Activated CD4-positive, alpha-beta memory T cell treated with anti-CD3 and anti-CD28 coated beads for 36 hours (primary cell): Measurements from ENCODE around the gene LSP1. TPM values are rescaled to one million over a fixed set of nuclear protein-coding genes. Genes with fewer than 3 reads are reported as not detected.
"Not testable (repeated sequence)": the region's sequence is repeated elsewhere in the genome, so short reads cannot be mapped to it uniquely, and the experiment has no call there.

Experiments
- CTCF ChIA-PET: fragments of 350-600 bp; sonication (Branson Sonifier 250); formaldehyde crosslinking; loops from one replicate; lab custom pipeline; 2021; ENCODE audit warnings: antibody characterized with exemption, inconsistent platforms; lab: Charles Lee
- POLR2A ChIA-PET: fragments of 350-600 bp; sonication (Branson Sonifier 250); formaldehyde crosslinking; loops from one replicate; lab custom pipeline; 2021; ENCODE audit warnings: antibody characterized with exemption; lab: Charles Lee
- DNase-seq: peaks from one replicate; pipeline ENCODE4 v3.0.0-alpha.2; 2020
- H3K27ac Mint-ChIP-seq: one replicate; pipeline ENCODE4 v1.8.0; 2021; ENCODE audit warnings: mixed read lengths
- H3K27me3 Mint-ChIP-seq: one replicate; pipeline ENCODE4 v1.8.0; 2021; ENCODE audit warnings: mixed read lengths
- H3K36me3 Mint-ChIP-seq: one replicate; pipeline ENCODE4 v1.8.0; 2021; ENCODE audit warnings: mixed read lengths
- H3K4me1 Mint-ChIP-seq: one replicate; pipeline ENCODE4 v1.8.0; 2021; ENCODE audit warnings: low read depth, mixed read lengths
- H3K4me3 Mint-ChIP-seq: one replicate; pipeline ENCODE4 v1.8.0; 2021; ENCODE audit warnings: mild to moderate bottlenecking, mixed read lengths
- H3K9me3 Mint-ChIP-seq: one replicate; pipeline ENCODE4 v1.8.0; 2021; ENCODE audit warnings: mixed read lengths
- intact Hi-C: fragments of 100-400 bp; cut with micrococcal nuclease; formaldehyde crosslinking; loops from one replicate; pipeline ENCODE4 v1.15.1; 2023
- total RNA-seq, 2 experiments: library from RNA; stranded (reverse); gene quantifications; one replicate each; pipeline ENCODE4 v1.2.3, GENCODE V29; 2021

The LSP1 gene, protein sequence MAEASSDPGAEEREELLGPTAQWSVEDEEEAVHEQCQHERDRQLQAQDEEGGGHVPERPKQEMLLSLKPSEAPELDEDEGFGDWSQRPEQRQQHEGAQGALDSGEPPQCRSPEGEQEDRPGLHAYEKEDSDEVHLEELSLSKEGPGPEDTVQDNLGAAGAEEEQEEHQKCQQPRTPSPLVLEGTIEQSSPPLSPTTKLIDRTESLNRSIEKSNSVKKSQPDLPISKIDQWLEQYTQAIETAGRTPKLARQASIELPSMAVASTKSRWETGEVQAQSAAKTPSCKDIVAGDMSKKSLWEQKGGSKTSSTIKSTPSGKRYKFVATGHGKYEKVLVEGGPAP
- 100 to 1,000 TPM; 179 to 181 TPM for total RNA-seq

DNA sequence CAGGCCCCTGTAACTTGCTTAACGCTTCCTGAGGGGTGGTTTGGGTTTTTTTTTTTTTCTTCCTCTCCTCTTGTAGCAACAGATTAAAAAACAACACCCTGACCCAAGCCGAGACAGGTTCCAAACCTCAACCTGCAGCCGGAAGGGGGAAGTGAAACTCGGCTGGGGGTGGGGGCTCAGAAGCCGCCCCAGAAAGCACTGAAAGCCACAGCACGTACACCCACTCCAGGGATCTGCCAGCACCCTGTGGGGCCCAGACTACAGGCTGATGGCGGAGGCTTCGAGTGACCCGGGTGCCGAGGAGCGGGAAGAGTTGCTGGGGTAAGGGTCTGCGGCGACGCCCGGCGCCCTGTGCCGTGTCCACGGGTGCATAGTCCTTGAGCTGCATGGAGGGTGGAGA, at the start of gene LSP1:
Gene LSP1 (plus strand): TSS at position 208 of the 400 bp plus-strand sequence. CDS start 61 bp downstream, at position 269.
- Mint-ChIP-seq H3K27me3 (no peaks in the 10 kb centered on the region), H3K4me3 (peak within 1 kb of the TSS; percentile 92), H3K4me1 (peaks cover 66% of the 10 kb centered on the region), H3K9me3 (no peaks in the 10 kb centered on the region), H3K36me3 (peaks cover 5% of the 10 kb centered on the region), H3K27ac (peak within 1 kb of the TSS; percentile 97)
- peak; percentile 93 for DNase-seq
- intact Hi-C loops, result loop anchor here (1.0 to 5.0 kb wide), 3 partner anchors 9 to 414 kb away; no protein-coding TSS in a partner anchor
- ChIA-PET POLR2A (interaction anchor here (0.6 to 1.3 kb wide), 4 partner anchors 29 to 95 kb away, joined by 3 to 5 read pairs (median 4); no protein-coding TSS in a partner anchor), CTCF (interaction anchor here (0.6 to 6.1 kb wide), 10 partner anchors 20 to 299 kb away, joined by 3 to 32 read pairs (median 8); partner anchors contain the start of gene SYT8)

DNA sequence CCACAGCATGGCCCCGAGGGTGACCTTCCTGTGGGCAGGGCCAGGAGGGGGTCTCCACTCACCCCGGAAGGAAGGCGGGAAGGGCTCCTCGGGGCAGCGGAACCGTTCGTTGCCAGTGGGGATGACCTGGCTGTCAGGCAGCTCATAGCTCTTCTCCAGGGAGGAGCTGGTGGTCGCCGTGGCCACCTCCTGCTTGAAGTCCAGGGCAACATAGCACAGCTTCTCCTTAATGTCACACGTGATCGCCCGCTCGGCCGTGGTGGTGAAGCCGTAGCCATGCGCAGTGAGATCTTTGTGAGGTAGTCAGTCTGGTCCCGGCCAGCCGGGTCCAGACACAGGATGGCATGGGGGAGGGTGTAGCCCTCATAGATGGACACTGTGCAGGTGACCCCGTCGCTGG, 49.6 kb upstream of the LSP1 start:
- Mint-ChIP-seq H3K4me3 (no peak overlapping the region), H3K9me3 (no peaks in the 10 kb centered on the region), H3K4me1 (no peaks in the 10 kb centered on the region), H3K27ac (no peak overlapping the region), H3K36me3 (no peaks in the 10 kb centered on the region), H3K27me3 (peaks cover 12% of the 10 kb centered on the region)
- DNase-seq, result no peak
- CTCF ChIA-PET, result interaction anchor here (2.1 kb wide), 1 partner anchor 150 kb away, joined by 5 read pairs; no protein-coding TSS in a partner anchor
- intact Hi-C loops, result no loop called here
- POLR2A ChIA-PET, result no interaction called here

DNA sequence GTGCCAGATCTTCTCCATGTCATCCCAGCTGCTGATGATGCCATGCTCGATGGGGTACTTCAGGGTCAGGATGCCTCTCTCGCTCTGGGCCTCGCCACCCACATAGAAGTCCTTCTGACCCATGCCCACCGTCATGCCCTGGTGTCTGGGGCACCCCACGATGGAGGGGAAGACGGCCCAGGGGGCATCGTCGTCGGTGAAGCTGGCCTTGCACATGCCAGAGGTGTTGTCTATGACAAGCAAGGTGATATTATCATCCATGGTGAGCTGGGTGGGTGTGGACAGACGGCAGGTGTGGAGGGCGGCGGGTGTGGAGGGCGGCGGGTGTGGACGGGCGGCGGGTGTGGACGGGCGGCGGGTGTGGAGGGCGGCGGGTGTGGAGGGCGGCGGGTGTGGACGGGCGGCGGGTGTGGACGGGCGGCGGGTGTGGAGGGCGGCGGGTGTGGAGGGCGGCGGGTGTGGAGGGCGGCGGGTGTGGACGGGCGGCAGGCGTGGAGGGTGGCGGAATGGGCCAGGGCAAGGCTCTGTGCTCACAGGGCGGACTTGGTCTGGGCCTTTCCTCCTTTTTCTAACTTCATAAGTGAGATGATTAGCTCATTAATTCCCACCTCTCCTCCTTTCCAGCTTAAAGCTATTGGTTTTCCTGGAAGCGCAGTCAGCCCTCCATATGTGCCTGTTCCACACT, 48.9 kb upstream of the LSP1 start:
- H3K4me3 Mint-ChIP-seq, H3K9me3 Mint-ChIP-seq, POLR2A ChIA-PET, DNase-seq, intact Hi-C loops, H3K4me1 Mint-ChIP-seq, H3K27ac Mint-ChIP-seq, H3K36me3 Mint-ChIP-seq: not testable (repeated sequence)
- CTCF ChIA-PET, result interaction anchor here (2.1 to 2.5 kb wide), 2 partner anchors 110 to 151 kb away, joined by 5 to 20 read pairs; no protein-coding TSS in a partner anchor
- peaks cover 12% of the 10 kb centered on the region for H3K27me3 Mint-ChIP-seq

DNA sequence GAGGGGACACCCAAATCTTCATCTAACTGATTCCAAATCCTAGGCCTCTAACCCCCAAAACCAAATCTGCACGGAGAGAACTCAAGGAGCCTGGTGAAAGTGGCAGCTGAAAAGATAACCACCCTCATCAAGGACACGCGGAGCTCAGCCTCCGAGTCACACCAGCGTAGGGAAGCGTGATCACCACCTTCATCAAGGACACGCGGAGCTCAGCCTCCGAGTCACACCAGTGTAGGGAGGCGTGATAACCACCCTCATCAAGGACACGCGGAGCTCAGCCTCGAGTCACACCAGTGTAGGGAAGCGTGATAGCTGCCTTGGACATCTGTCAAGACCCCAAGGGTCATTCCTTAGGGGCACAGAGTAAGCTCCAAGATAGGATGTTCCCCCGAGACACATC, 47.4 kb upstream of the LSP1 start:
- Mint-ChIP-seq H3K27ac (no peak overlapping the region), H3K4me1 (no peaks in the 10 kb centered on the region), H3K9me3 (no peaks in the 10 kb centered on the region), H3K4me3 (no peak overlapping the region), H3K27me3 (peaks cover 12% of the 10 kb centered on the region), H3K36me3 (no peaks in the 10 kb centered on the region)
- CTCF ChIA-PET, result interaction anchor here (2.1 to 2.5 kb wide), 3 partner anchors 27 to 153 kb away, joined by 5 to 20 read pairs (median 7); no protein-coding TSS in a partner anchor
- intact Hi-C loops, result no loop called here
- DNase-seq, result no peak
- POLR2A ChIA-PET, result no interaction called here

DNA sequence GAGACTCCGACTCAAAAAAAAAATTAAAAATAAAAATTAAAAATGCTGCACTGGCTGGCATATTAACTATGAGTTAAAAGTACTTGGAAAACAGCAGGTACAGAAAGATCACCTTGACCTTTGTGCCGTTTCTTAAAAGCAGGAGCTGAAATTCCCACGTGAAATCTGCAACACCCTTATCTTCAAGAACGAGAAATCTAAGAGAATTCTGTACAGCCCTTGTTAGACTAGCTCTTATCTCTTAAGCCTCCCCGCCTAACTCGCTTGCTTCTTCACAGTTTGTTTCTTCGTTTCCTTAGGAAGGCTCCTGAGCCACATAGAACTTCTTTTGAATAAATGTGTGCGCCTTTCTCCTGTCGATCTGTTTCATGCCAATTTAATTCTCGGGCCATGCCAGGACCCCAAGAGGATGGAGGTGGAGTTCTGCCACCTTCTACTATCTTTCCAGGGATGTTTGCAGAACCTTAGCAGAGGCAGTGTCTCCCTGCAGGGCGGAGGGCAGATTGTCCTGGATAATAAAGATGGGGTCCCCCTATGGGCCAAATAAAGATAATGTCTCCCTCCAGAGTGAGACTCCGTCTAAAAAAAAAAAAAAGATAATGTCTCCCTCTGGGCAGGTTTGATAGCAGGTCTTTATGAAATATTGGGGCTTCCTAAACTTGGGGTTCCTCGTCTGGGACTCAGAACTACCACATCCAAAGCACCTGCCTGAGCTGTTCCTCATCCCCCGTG, 45.5 kb upstream of the LSP1 start:
- Mint-ChIP-seq H3K9me3 (peaks cover 2% of the 10 kb centered on the region), H3K27me3 (peaks cover 11% of the 10 kb centered on the region), H3K36me3 (no peaks in the 10 kb centered on the region), H3K4me3 (no peak overlapping the region), H3K4me1 (no peaks in the 10 kb centered on the region), H3K27ac (no peak overlapping the region)
- intact Hi-C loops, result no loop called here
- DNase-seq, result no peak
- ChIA-PET CTCF (interaction anchor here (0.5 to 4.9 kb wide), 5 partner anchors 25 to 804 kb away, joined by 3 to 27 read pairs (median 4); no protein-coding TSS in a partner anchor), POLR2A (no interaction called here)

DNA sequence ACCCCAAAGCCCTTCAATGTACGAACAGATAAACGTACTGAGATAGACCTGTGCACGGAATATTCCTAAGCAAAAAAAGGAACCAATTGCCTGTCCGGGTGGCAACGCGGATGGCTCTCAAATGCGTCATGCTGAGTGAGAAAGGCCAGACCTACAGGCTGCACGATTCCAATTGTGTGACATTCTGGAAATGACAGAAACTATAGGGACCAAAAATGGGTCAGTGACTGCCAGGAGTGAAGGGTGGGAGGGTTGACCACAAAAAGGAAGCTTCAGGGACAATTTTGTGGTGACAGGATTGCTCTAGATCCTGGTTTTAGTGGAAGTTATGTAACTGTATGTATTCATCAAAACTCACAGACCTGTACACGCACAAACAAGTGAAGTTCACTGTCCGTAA, 42.1 kb upstream of the LSP1 start:
- H3K27ac Mint-ChIP-seq, result no peak overlapping the region
- H3K4me1 Mint-ChIP-seq, result no peaks in the 10 kb centered on the region
- H3K4me3 Mint-ChIP-seq, result no peak overlapping the region
- ChIA-PET POLR2A (no interaction called here), CTCF (interaction anchor here (4.9 kb wide), 1 partner anchor 117 kb away, joined by 27 read pairs; no protein-coding TSS in a partner anchor)
- H3K9me3 Mint-ChIP-seq, result peaks cover 2% of the 10 kb centered on the region
- peaks cover 6% of the 10 kb centered on the region for H3K27me3 Mint-ChIP-seq
- intact Hi-C loops, result no loop called here
- no peaks in the 10 kb centered on the region for H3K36me3 Mint-ChIP-seq
- DNase-seq, result no peak

DNA sequence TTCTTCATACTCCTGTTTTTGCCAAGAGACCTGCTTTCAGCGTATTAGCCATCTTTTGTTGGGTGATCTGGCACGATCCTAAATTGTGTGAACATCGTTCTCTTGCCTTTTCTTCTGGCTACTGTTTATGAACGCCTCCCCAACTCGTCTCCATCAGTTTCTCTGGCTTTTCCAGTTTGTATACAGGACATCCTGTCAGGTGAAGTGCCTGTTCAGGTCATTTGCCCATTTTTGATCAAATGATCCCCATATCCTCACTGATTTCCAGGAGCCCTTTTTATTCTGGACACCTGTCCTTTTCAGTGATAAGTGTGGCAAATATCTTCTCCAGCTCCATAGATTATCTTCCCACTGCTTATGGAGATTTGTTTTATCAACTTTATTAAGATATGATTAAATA, 40.6 kb upstream of the LSP1 start:
- no peak overlapping the region for H3K4me3 Mint-ChIP-seq
- ChIA-PET POLR2A (no interaction called here), CTCF (no interaction called here)
- no peak for DNase-seq
- H3K9me3 Mint-ChIP-seq, result peaks cover 2% of the 10 kb centered on the region
- H3K27ac Mint-ChIP-seq, result no peak overlapping the region
- no peaks in the 10 kb centered on the region for H3K36me3 Mint-ChIP-seq
- H3K4me1 Mint-ChIP-seq, result no peaks in the 10 kb centered on the region
- intact Hi-C loops, result no loop called here
- peaks cover 6% of the 10 kb centered on the region for H3K27me3 Mint-ChIP-seq

DNA sequence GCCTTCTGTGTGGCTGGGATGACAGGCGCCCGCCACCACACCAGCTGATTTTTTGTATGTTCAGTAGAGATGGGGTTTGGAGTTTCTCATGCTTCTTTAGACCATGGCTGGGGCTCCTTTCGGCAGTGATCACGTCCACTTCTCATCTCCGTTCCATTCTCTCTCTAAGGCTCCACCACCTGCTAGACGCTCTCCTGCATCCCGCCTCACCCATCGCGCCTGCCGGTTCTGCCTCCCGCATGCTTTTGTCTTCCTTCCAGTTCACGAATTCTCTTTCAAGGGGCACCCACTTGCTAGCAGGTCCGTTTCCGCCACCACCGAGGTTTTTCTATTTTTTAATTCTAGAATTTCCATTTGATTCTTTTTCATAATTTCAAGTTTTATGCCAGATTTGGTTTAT, 40.1 kb upstream of the LSP1 start:
- Mint-ChIP-seq H3K4me1 (no peaks in the 10 kb centered on the region), H3K27me3 (peaks cover 6% of the 10 kb centered on the region), H3K36me3 (no peaks in the 10 kb centered on the region), H3K4me3 (no peak overlapping the region), H3K9me3 (peaks cover 2% of the 10 kb centered on the region), H3K27ac (no peak overlapping the region)
- DNase-seq, result no peak
- intact Hi-C loops, result no loop called here
- ChIA-PET POLR2A (no interaction called here), CTCF (no interaction called here)

DNA sequence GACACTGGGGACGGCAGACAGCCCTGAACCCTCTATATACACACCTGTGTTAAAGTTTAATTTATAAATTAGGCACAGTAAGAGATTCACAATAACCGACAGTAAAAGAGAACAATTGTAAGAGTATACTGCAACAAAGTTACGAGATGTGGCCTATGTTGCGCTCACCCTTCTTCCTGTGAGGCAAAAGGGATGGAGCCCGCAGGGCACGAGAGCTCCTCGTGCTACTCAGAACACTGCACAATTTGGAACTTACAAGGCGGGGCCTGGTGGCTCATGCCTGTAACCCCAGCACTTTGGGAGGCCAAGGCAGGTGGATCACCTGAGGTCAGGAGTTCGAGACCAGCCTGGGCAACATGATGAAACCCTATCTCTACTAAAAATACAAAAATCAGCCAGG, 39.5 kb upstream of the LSP1 start:
- POLR2A ChIA-PET, H3K4me1 Mint-ChIP-seq: not testable (repeated sequence)
- CTCF ChIA-PET, result interaction anchor here (2.3 kb wide), 1 partner anchor 120 kb away, joined by 7 read pairs; no protein-coding TSS in a partner anchor

DNA sequence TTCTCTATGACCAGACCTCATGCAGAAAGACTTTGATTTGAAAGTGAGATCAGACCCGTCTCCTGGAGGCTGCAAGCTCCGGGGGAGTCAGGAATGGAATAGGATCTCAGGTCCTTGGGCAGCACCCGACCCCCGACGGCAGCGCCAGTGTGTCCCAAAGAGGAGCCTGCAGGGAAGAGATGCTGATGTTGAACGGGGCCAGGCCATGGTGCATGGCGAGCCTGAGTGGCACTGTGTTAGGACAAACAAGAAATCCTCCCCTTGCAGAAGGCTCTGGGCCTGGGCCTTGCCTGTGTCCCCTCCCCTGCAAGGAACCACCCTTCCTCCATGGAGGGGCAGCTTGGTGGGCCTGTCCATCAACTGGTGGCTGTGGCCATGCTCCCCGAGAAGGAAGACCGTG, 38.2 kb upstream of the LSP1 start:
- POLR2A ChIA-PET, result no interaction called here
- intact Hi-C loops, result no loop called here
- peaks cover 9% of the 10 kb centered on the region for H3K9me3 Mint-ChIP-seq

More for the DNA sequence above, 39.5 kb upstream of the LSP1 start:
- intact Hi-C loops, H3K4me3 Mint-ChIP-seq, H3K27ac Mint-ChIP-seq, DNase-seq, H3K36me3 Mint-ChIP-seq, H3K27me3 Mint-ChIP-seq, H3K9me3 Mint-ChIP-seq: not testable (repeated sequence)

DNA sequence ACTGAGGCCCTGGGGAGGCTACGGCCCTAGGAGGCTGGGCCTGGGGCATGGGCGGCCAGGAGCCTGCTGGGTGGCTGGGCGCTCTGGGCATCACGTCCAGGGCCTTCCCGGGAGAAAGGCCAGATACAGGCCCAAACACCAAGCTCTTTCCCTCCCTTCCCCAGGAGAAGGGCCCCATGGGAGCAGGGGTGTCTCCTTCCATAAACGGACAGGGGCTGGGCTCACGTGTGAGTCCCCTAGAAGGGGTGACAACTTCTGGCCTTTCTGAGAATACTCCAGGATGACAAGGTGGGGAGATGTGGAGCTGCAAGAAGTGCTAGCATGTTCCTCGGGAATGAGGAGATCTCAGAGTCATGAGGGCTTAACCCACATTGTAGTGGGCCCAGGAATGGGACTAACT, 37.6 kb upstream of the LSP1 start:
- DNase-seq, result no peak
- no peak overlapping the region for H3K4me3 Mint-ChIP-seq
- no peak overlapping the region for H3K27ac Mint-ChIP-seq
- ChIA-PET POLR2A (no interaction called here), CTCF (interaction anchor here (1.2 to 2.3 kb wide), 2 partner anchors 18 to 122 kb away, joined by 4 to 7 read pairs; no protein-coding TSS in a partner anchor)
- no peaks in the 10 kb centered on the region for H3K36me3 Mint-ChIP-seq
- no peaks in the 10 kb centered on the region for H3K4me1 Mint-ChIP-seq
- peaks cover 6% of the 10 kb centered on the region for H3K27me3 Mint-ChIP-seq
- intact Hi-C loops, result no loop called here
- peaks cover 9% of the 10 kb centered on the region for H3K9me3 Mint-ChIP-seq

More for the DNA sequence above, 38.2 kb upstream of the LSP1 start:
- H3K27ac Mint-ChIP-seq, result no peak overlapping the region
- no peaks in the 10 kb centered on the region for H3K4me1 Mint-ChIP-seq
- CTCF ChIA-PET, result interaction anchor here (2.3 kb wide), 1 partner anchor 121 kb away, joined by 7 read pairs; no protein-coding TSS in a partner anchor
- no peak overlapping the region for H3K4me3 Mint-ChIP-seq
- no peaks in the 10 kb centered on the region for H3K36me3 Mint-ChIP-seq
- H3K27me3 Mint-ChIP-seq, result peaks cover 6% of the 10 kb centered on the region
- no peak for DNase-seq
